ENCODE measurements around the gene MAP2K3. TPM values are rescaled to one million over a fixed set of nuclear protein-coding genes. Genes with fewer than 3 reads are reported as not detected.
"Not testable (repeated sequence)": the region's sequence is repeated elsewhere in the genome, so short reads cannot be mapped to it uniquely, and the experiment has no call there.

MAP2K3 gene
- polyA plus RNA-seq, 3 donors = 107 to 166 (median 164) TPM

DNA sequence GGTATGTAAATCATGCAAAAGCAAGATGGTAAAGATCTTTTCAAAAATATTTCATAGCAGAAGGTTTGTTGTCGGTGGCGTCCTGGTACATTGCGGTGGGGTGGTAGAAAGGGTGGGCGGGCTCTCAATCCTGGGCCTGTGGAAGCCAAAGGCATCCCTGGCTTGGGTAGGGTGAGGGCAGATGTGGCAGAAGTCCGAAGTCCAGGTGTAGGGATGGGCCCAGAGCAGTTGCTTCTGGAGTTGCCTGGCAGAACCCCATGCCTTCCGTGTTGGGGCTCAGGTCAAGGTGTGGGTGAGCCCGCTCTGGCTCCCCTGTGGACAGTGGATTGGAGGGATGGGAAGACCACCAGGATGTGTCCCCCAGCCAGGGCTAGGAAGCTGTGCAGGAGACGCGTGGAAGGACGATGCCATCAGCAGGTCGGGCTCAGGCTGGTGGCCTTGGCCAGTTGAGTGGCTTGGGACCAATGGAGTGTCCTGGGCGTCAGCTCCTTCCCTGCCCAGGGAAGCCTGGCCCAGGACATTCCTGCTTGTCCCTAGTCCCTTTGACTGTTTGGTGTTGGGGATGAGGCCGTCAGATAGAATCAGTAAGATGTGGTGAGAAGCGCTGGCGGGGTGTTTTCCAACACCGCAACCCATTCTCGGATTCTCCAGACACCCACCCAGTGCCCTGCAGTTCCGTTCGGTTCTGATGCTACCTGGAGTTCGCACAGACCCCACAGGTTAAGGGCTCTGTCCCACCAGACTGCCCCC is 21.1 kb downstream of the MAP2K3 start:
- peaks cover 0 to 25% (median 10%) of the 10 kb centered on the region in 7 donors for H3K9me3 Mint-ChIP-seq
- H3K27me3 ChIP-seq (ENCODE audit: control insufficient read depth in 2 of 2, insufficient read depth in 2 of 2, low read length in 2 of 2); H2AFZ ChIP-seq (ENCODE audit: insufficient read depth, low read depth, low read length, poor library complexity, severe bottlenecking); H3K9ac ChIP-seq (ENCODE audit: insufficient read depth, low read length, poor library complexity, severe bottlenecking); H3K4me3 ChIP-seq (replicated peaks in 1 of 3; ENCODE audit: low read depth in 2 of 3, low read length in 3 of 3); H3K27me3 Mint-ChIP-seq (ENCODE audit: low read depth in 3 of 3); intact Hi-C loops (cut with micrococcal nuclease); H3K79me2 ChIP-seq (ENCODE audit: insufficient read depth, low read length); H3K4me3 Mint-ChIP-seq; H3K27ac ChIP-seq (ENCODE audit: low read depth in 1 of 2, low read length in 2 of 2); H3K9me3 ChIP-seq (replicated peaks in 1 of 2; ENCODE audit: control insufficient read depth in 1 of 2, insufficient read depth in 1 of 2, low read length in 2 of 2); H3K4me2 ChIP-seq (replicated peaks; ENCODE audit: extremely low read depth, low read length, poor library complexity, severe bottlenecking): not testable (repeated sequence)
- Histone ChIP-seq H3K36me3 (replicated peaks in 1 of 2; ENCODE audit: control insufficient read depth in 1 of 2, insufficient read depth in 2 of 2, low read length in 2 of 2) (peaks cover 71 to 92% of the 10 kb centered on the region in 2 donors), H3K4me1 (ENCODE audit: control insufficient read depth in 1 of 2, insufficient read depth in 2 of 2, low read length in 2 of 2) (peaks cover 8 to 19% of the 10 kb centered on the region in 2 donors), H4K20me1 (ENCODE audit: insufficient read depth, low read length) (peaks cover 86% of the 10 kb centered on the region)
- H3K36me3 Mint-ChIP-seq = peaks cover 77 to 95% of the 10 kb centered on the region in 2 donors
- H3K27ac Mint-ChIP-seq = peak overlapping the region in 4 of 7 donors; percentile 3 to 79 (median 62)
- peaks cover 13% of the 10 kb centered on the region for H3K4me1 Mint-ChIP-seq
- DNase-seq = peak in 1 of 3 donors; percentile 5
- WGBS (ENCODE audit: insufficient coverage) = 96% methylated on average over 7 of the region's 20 CpGs

GRCh38 chr17:21306611-21307272 is 22.2 kb downstream of the MAP2K3 start:
- H3K27ac ChIP-seq (ENCODE audit: low read depth in 1 of 2, low read length in 2 of 2); H3K4me3 ChIP-seq (replicated peaks in 1 of 3; ENCODE audit: low read depth in 2 of 3, low read length in 3 of 3); H3K4me3 Mint-ChIP-seq; H3K9me3 ChIP-seq (replicated peaks in 1 of 2; ENCODE audit: control insufficient read depth in 1 of 2, insufficient read depth in 1 of 2, low read length in 2 of 2); H3K27me3 Mint-ChIP-seq (ENCODE audit: low read depth in 3 of 3); DNase-seq; H2AFZ ChIP-seq (ENCODE audit: insufficient read depth, low read depth, low read length, poor library complexity, severe bottlenecking); H3K27me3 ChIP-seq (ENCODE audit: control insufficient read depth in 2 of 2, insufficient read depth in 2 of 2, low read length in 2 of 2); H3K9ac ChIP-seq (ENCODE audit: insufficient read depth, low read length, poor library complexity, severe bottlenecking); intact Hi-C loops (cut with micrococcal nuclease); H3K4me2 ChIP-seq (replicated peaks; ENCODE audit: extremely low read depth, low read length, poor library complexity, severe bottlenecking); H3K79me2 ChIP-seq (ENCODE audit: insufficient read depth, low read length): not testable (repeated sequence)
- H4K20me1 ChIP-seq (ENCODE audit: insufficient read depth, low read length) = peaks cover 86% of the 10 kb centered on the region
- Mint-ChIP-seq H3K27ac (peak overlapping the region in 3 of 7 donors; percentile 15 to 21 (median 20)), H3K4me1 (peaks cover 18% of the 10 kb centered on the region), H3K9me3 (peaks cover 0 to 25% (median 10%) of the 10 kb centered on the region in 7 donors), H3K36me3 (peaks cover 75 to 95% of the 10 kb centered on the region in 2 donors)
- peaks cover 69 to 87% of the 10 kb centered on the region in 2 donors for H3K36me3 ChIP-seq (replicated peaks in 1 of 2; ENCODE audit: control insufficient read depth in 1 of 2, insufficient read depth in 2 of 2, low read length in 2 of 2)
- H3K4me1 ChIP-seq (ENCODE audit: control insufficient read depth in 1 of 2, insufficient read depth in 2 of 2, low read length in 2 of 2) = peaks cover 11 to 23% of the 10 kb centered on the region in 2 donors
- 85% methylated on average over 4 of the region's 8 CpGs for WGBS (ENCODE audit: insufficient coverage)

- 100% methylated on average over 1 of the region's 5 CpGs for WGBS (ENCODE audit: insufficient coverage)
- H3K27ac ChIP-seq (ENCODE audit: low read depth in 1 of 2, low read length in 2 of 2); H3K4me3 ChIP-seq (replicated peaks in 1 of 3; ENCODE audit: low read depth in 2 of 3, low read length in 3 of 3); H3K27me3 Mint-ChIP-seq (ENCODE audit: low read depth in 3 of 3); H2AFZ ChIP-seq (ENCODE audit: insufficient read depth, low read depth, low read length, poor library complexity, severe bottlenecking); H3K4me3 Mint-ChIP-seq; H3K27me3 ChIP-seq (ENCODE audit: control insufficient read depth in 2 of 2, insufficient read depth in 2 of 2, low read length in 2 of 2); H3K9me3 ChIP-seq (replicated peaks in 1 of 2; ENCODE audit: control insufficient read depth in 1 of 2, insufficient read depth in 1 of 2, low read length in 2 of 2); DNase-seq; H3K4me2 ChIP-seq (replicated peaks; ENCODE audit: extremely low read depth, low read length, poor library complexity, severe bottlenecking); H3K79me2 ChIP-seq (ENCODE audit: insufficient read depth, low read length); intact Hi-C loops (cut with micrococcal nuclease); H3K9ac ChIP-seq (ENCODE audit: insufficient read depth, low read length, poor library complexity, severe bottlenecking): not testable (repeated sequence)
- H3K4me1 ChIP-seq (ENCODE audit: control insufficient read depth in 1 of 2, insufficient read depth in 2 of 2, low read length in 2 of 2) = peaks cover 11 to 23% of the 10 kb centered on the region in 2 donors
- peaks cover 69 to 87% of the 10 kb centered on the region in 2 donors for H3K36me3 ChIP-seq (replicated peaks in 1 of 2; ENCODE audit: control insufficient read depth in 1 of 2, insufficient read depth in 2 of 2, low read length in 2 of 2)
- Mint-ChIP-seq H3K9me3 (peaks cover 0 to 25% (median 9%) of the 10 kb centered on the region in 7 donors), H3K36me3 (peaks cover 75 to 95% of the 10 kb centered on the region in 2 donors), H3K4me1 (peaks cover 18% of the 10 kb centered on the region), H3K27ac (peak overlapping the region in 1 of 7 donors; percentile 15)
- peaks cover 86% of the 10 kb centered on the region for H4K20me1 ChIP-seq (ENCODE audit: insufficient read depth, low read length)
Observed at GRCh38 chr17:21307273-21307625, 22.7 kb downstream of the MAP2K3 start.

DNA sequence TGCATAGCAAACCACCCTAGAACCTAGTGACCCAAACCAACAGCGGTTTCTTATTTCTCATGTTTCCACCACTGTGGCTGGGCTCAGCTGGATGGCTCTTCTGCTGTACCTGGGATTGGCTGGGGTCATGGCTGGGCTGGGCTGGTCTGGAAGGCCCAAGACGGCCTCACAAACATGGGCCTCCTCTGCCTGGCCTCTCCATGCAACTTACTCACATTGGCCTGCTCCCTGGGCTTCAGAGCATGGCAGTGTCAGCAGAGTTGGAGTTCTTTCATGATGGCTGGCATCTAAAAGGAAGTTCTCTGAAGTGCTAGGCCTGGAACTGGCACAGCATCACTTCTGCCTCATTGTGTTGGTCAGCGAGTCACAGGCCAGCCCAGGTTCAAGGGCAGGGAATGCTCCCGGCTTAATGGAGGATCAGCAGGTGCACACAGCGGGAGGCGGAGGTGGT is 24.4 kb downstream of the MAP2K3 start:
- H2AFZ ChIP-seq (ENCODE audit: insufficient read depth, low read depth, low read length, poor library complexity, severe bottlenecking); H3K27ac ChIP-seq (ENCODE audit: low read depth in 1 of 2, low read length in 2 of 2); H3K4me3 ChIP-seq (replicated peaks in 1 of 3; ENCODE audit: low read depth in 2 of 3, low read length in 3 of 3); H3K9ac ChIP-seq (ENCODE audit: insufficient read depth, low read length, poor library complexity, severe bottlenecking); H3K4me3 Mint-ChIP-seq; DNase-seq; H3K27me3 ChIP-seq (ENCODE audit: control insufficient read depth in 2 of 2, insufficient read depth in 2 of 2, low read length in 2 of 2); H3K27me3 Mint-ChIP-seq (ENCODE audit: low read depth in 3 of 3); H3K4me2 ChIP-seq (replicated peaks; ENCODE audit: extremely low read depth, low read length, poor library complexity, severe bottlenecking); intact Hi-C loops (cut with micrococcal nuclease); H3K79me2 ChIP-seq (ENCODE audit: insufficient read depth, low read length); H3K9me3 ChIP-seq (replicated peaks in 1 of 2; ENCODE audit: control insufficient read depth in 1 of 2, insufficient read depth in 1 of 2, low read length in 2 of 2): not testable (repeated sequence)
- Histone ChIP-seq H4K20me1 (ENCODE audit: insufficient read depth, low read length) (peaks cover 79% of the 10 kb centered on the region), H3K4me1 (ENCODE audit: control insufficient read depth in 1 of 2, insufficient read depth in 2 of 2, low read length in 2 of 2) (peaks cover 11 to 23% of the 10 kb centered on the region in 2 donors), H3K36me3 (replicated peaks in 1 of 2; ENCODE audit: control insufficient read depth in 1 of 2, insufficient read depth in 2 of 2, low read length in 2 of 2) (peaks cover 63 to 87% of the 10 kb centered on the region in 2 donors)
- Mint-ChIP-seq H3K36me3 (peaks cover 72 to 96% of the 10 kb centered on the region in 2 donors), H3K9me3 (peaks cover 0 to 20% (median 9%) of the 10 kb centered on the region in 7 donors), H3K27ac (peak overlapping the region in 1 of 7 donors; percentile 41), H3K4me1 (peaks cover 15% of the 10 kb centered on the region)
- 93% methylated on average over 2 of the region's 6 CpGs for WGBS (ENCODE audit: insufficient coverage)
